ENCODE measurements around the gene VPS51. TPM values are rescaled to one million over a fixed set of nuclear protein-coding genes. Genes with fewer than 3 reads are reported as not detected.

Gene VPS51
- total and polyA plus RNA-seq, 2 donors from 2014 or later = 98.3 to 110 TPM

DNA sequence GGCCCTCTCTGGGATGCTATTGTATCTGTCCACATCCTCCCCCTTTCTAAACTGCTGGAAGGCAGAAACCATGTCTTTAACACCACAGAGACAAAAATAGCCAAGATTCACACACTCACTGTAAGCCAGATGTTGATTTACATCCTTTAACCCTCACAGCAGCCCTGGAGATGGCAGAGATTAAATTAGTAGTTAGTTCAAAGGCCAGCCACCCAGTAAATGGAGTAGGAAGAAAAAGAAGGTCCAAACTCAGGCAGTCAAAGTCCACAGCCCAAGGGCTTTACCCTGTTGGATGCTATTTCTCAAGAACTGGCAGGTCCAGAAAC lies 23.6 kb downstream of the VPS51 start:
- Histone ChIP-seq H3K27me3 (ENCODE audit: control insufficient read depth, insufficient read depth, low read length) (no peaks in the 10 kb centered on the region), H3K4me1 (ENCODE audit: control insufficient read depth in 2 of 3, insufficient read depth in 2 of 3, low read depth in 1 of 3, low read length in 3 of 3) (peaks cover 2 to 28% (median 17%) of the 10 kb centered on the region in 3 donors), H3K9me3 (ENCODE audit: control insufficient read depth in 2 of 3, insufficient read depth in 1 of 3, low read length in 3 of 3) (no peaks in the 10 kb centered on the region), H3K9ac (ENCODE audit: low read length in 3 of 3) (no peak overlapping the region), H3K4me3 (ENCODE audit: low read length in 3 of 3) (no peak overlapping the region), H3K36me3 (ENCODE audit: control insufficient read depth in 2 of 3, insufficient read depth in 3 of 3, low read length in 3 of 3) (peaks cover 2 to 28% (median 12%) of the 10 kb centered on the region in 3 donors), H3K27ac (ENCODE audit: low read depth in 2 of 2, low read length in 2 of 2) (no peak overlapping the region)
- FAIRE-seq (no peak), DNase-seq (peak in 1 of 5 donors; percentile 19)
- TF ChIP-seq, protein P1, sequence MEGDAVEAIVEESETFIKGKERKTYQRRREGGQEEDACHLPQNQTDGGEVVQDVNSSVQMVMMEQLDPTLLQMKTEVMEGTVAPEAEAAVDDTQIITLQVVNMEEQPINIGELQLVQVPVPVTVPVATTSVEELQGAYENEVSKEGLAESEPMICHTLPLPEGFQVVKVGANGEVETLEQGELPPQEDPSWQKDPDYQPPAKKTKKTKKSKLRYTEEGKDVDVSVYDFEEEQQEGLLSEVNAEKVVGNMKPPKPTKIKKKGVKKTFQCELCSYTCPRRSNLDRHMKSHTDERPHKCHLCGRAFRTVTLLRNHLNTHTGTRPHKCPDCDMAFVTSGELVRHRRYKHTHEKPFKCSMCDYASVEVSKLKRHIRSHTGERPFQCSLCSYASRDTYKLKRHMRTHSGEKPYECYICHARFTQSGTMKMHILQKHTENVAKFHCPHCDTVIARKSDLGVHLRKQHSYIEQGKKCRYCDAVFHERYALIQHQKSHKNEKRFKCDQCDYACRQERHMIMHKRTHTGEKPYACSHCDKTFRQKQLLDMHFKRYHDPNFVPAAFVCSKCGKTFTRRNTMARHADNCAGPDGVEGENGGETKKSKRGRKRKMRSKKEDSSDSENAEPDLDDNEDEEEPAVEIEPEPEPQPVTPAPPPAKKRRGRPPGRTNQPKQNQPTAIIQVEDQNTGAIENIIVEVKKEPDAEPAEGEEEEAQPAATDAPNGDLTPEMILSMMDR (IDR thresholded peaks at IDR 0.05; ENCODE audit: borderline replicate concordance, extremely low read depth, insufficient read depth) = no peak
- intact Hi-C loops (cut with DNase I) = no loop called here

DNA sequence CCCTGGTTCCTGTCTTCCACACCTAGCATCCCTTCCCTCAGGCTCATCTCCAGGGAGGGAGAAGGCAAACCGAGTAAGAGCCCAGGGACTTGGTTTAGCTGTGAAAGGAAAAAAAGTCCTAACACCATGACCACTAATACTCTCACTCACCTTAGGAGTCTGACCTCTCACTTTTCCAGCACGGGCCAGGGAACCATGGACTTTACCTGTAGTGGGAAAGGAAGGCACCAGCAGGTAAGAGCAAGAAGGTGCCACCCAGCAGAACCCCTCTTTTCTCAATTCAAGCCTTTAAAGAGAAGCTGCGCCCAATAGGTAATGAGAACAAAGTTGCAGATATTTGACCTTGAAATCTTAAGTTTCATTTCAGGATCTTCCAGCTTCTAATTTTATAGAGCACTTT lies 24.8 kb downstream of the VPS51 start:
- H3K27me3 ChIP-seq (ENCODE audit: control insufficient read depth, insufficient read depth, low read length) = no peaks in the 10 kb centered on the region
- H3K4me3 ChIP-seq (ENCODE audit: low read length in 3 of 3) = peak overlapping the region; percentile 93 to 99 (median 98)
- peaks cover 2 to 37% (median 19%) of the 10 kb centered on the region in 3 donors for H3K36me3 ChIP-seq (ENCODE audit: control insufficient read depth in 2 of 3, insufficient read depth in 3 of 3, low read length in 3 of 3)
- H3K9ac ChIP-seq (ENCODE audit: low read length in 3 of 3) = peak overlapping the region; percentile 97 to 99 (median 99)
- H3K27ac ChIP-seq (ENCODE audit: low read depth in 2 of 2, low read length in 2 of 2) = no peak overlapping the region
- DNase-seq = peak in 1 of 5 donors; percentile 15
- FAIRE-seq = no peak
- H3K4me1 ChIP-seq (ENCODE audit: control insufficient read depth in 2 of 3, insufficient read depth in 2 of 3, low read depth in 1 of 3, low read length in 3 of 3) = peaks cover 2 to 21% (median 16%) of the 10 kb centered on the region in 3 donors
- intact Hi-C loops (cut with DNase I) = no loop called here
- TF ChIP-seq, protein P1 (IDR thresholded peaks at IDR 0.05; ENCODE audit: borderline replicate concordance, extremely low read depth, insufficient read depth) = no peak
- no peaks in the 10 kb centered on the region for H3K9me3 ChIP-seq (ENCODE audit: control insufficient read depth in 2 of 3, insufficient read depth in 1 of 3, low read length in 3 of 3)

DNA sequence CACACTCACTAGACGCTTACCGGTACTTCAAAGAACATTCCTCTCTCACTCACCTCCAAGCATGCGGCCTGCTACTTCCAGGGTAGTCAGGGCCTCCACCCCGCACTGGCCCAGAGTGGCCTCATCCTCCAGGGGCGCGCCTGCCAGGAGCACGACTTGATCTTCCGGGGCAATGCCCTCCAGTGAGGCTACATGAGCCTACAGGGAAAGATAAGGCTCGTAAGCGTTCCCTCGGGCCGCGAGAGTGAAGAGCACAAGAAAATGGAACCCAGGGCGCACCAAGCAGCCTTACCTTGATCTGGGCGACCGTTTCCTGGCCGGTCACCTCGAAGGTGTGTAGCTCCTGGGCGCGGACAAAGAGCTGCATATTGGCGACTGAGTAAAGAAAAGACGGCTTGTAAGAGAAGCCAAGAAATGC lies 25.4 kb downstream of the VPS51 start:
- intact Hi-C loops (cut with DNase I) = no loop called here
- DNase-seq = peak in 4 of 5 donors; percentile 4 to 70 (median 42)

More for the DNA sequence above, 25.4 kb downstream of the VPS51 start:
- H3K9me3 ChIP-seq (ENCODE audit: control insufficient read depth in 2 of 3, insufficient read depth in 1 of 3, low read length in 3 of 3) = no peaks in the 10 kb centered on the region
- peak overlapping the region; percentile 90 to 96 for H3K27ac ChIP-seq (ENCODE audit: low read depth in 2 of 2, low read length in 2 of 2)
- no peak for FAIRE-seq
- TF ChIP-seq, protein P1 (IDR thresholded peaks at IDR 0.05; ENCODE audit: borderline replicate concordance, extremely low read depth, insufficient read depth) = no peak
- H3K4me3 ChIP-seq (ENCODE audit: low read length in 3 of 3) = peak overlapping the region; percentile 93 to 99 (median 98)
- H3K27me3 ChIP-seq (ENCODE audit: control insufficient read depth, insufficient read depth, low read length) = no peaks in the 10 kb centered on the region
- H3K9ac ChIP-seq (ENCODE audit: low read length in 3 of 3) = peak overlapping the region; percentile 97 to 99 (median 99)
- H3K4me1 ChIP-seq (ENCODE audit: control insufficient read depth in 2 of 3, insufficient read depth in 2 of 3, low read depth in 1 of 3, low read length in 3 of 3) = peaks cover 2 to 15% (median 11%) of the 10 kb centered on the region in 3 donors
- peaks cover 2 to 37% (median 19%) of the 10 kb centered on the region in 3 donors for H3K36me3 ChIP-seq (ENCODE audit: control insufficient read depth in 2 of 3, insufficient read depth in 3 of 3, low read length in 3 of 3)
